ENCODE measurements around the gene SRXN1.

SRXN1 gene

GRCh38 chr20:637559-637958 lies 15.4 kb downstream of the SRXN1 start:
- DNase-seq (ENCODE audit: low read depth in 1 of 2, low spot score in 1 of 2) = no peak

- no peak for DNase-seq (ENCODE audit: low read depth in 1 of 2, low spot score in 1 of 2)
These were observed 17.1 kb downstream of the SRXN1 start for GRCh38 chr20:635893-636338.

- DNase-seq (ENCODE audit: low read depth in 1 of 2, low spot score in 1 of 2) = no peak
These were observed 17.7 kb downstream of the SRXN1 start for GRCh38 chr20:635028-635892.

GRCh38 chr20:634148-634925 lies 18.7 kb downstream of the SRXN1 start:
- DNase-seq (ENCODE audit: low read depth in 1 of 2, low spot score in 1 of 2) = no peak

GRCh38 chr20:631101-631500 lies 21.9 kb downstream of the SRXN1 start:
- DNase-seq (ENCODE audit: low read depth in 1 of 2, low spot score in 1 of 2) = no peak

GRCh38 chr20:626579-626978 lies 26.4 kb downstream of the SRXN1 start:
- DNase-seq (ENCODE audit: low read depth in 1 of 2, low spot score in 1 of 2) = no peak

GRCh38 chr20:625360-625932 lies 27.6 kb downstream of the SRXN1 start:
- no peak for DNase-seq (ENCODE audit: low read depth in 1 of 2, low spot score in 1 of 2)

GRCh38 chr20:623704-624103 lies 29.3 kb downstream of the SRXN1 start:
- no peak for DNase-seq (ENCODE audit: low read depth in 1 of 2, low spot score in 1 of 2)

- DNase-seq (ENCODE audit: low read depth in 1 of 2, low spot score in 1 of 2) = no peak
These were observed 30.0 kb downstream of the SRXN1 start for GRCh38 chr20:623021-623420.

- DNase-seq (ENCODE audit: low read depth in 1 of 2, low spot score in 1 of 2) = no peak
These were observed 30.8 kb downstream of the SRXN1 start for GRCh38 chr20:622161-622560.

- no peak for DNase-seq (ENCODE audit: low read depth in 1 of 2, low spot score in 1 of 2)
These were observed 31.8 kb downstream of the SRXN1 start for GRCh38 chr20:621125-621756.

GRCh38 chr20:620246-620645 lies 32.8 kb downstream of the SRXN1 start:
- no peak for DNase-seq (ENCODE audit: low read depth in 1 of 2, low spot score in 1 of 2)

GRCh38 chr20:618980-619379 lies 34.0 kb downstream of the SRXN1 start:
- no peak for DNase-seq (ENCODE audit: low read depth in 1 of 2, low spot score in 1 of 2)

- no peak for DNase-seq (ENCODE audit: low read depth in 1 of 2, low spot score in 1 of 2)
These were observed 34.9 kb downstream of the SRXN1 start for GRCh38 chr20:617934-618690.

- no peak for DNase-seq (ENCODE audit: low read depth in 1 of 2, low spot score in 1 of 2)
These were observed 37.5 kb downstream of the SRXN1 start for GRCh38 chr20:615514-615913.

GRCh38 chr20:611843-612185 lies 41.2 kb downstream of the SRXN1 start:
- no peak for DNase-seq (ENCODE audit: low read depth in 1 of 2, low spot score in 1 of 2)

GRCh38 chr20:611047-611842 lies 41.8 kb downstream of the SRXN1 start:
- DNase-seq (ENCODE audit: low read depth in 1 of 2, low spot score in 1 of 2) = no peak

GRCh38 chr20:610130-611046 lies 42.6 kb downstream of the SRXN1 start, which contains the start of gene TCF15:
Gene TCF15 (minus strand): TSS chr20:610309. CDS start chr20:610237, 72 bp downstream.
- DNase-seq (ENCODE audit: low read depth in 1 of 2, low spot score in 1 of 2) = no peak
